GM20431 (cell line): Measurements from ENCODE around the gene NKAIN2.
"Not testable (repeated sequence)": the region's sequence is repeated elsewhere in the genome, so short reads cannot be mapped to it uniquely, and the experiment has no call there.

ENCODE experiments used
- in situ Hi-C: fragments of 300-500 bp; cut with MseI, MboI; formaldehyde crosslinking; loops from one replicate; pipeline ENCODE4 v1.15.0; 2020; ENCODE audit warnings: low sequenced_read_pairs; ENCODE audit not compliant: unreplicated experiment

Gene NKAIN2

GRCh38 chr6:124010574-124010973 is 206.9 kb downstream of the NKAIN2 start:
- in situ Hi-C loops: no loop called here

- in situ Hi-C loops: no loop called here
Observed at GRCh38 chr6:124011180-124011579, 207.5 kb downstream of the NKAIN2 start.

GRCh38 chr6:124022051-124022450 is 218.4 kb downstream of the NKAIN2 start:
- in situ Hi-C loops: not testable (repeated sequence)

- in situ Hi-C loops: no loop called here
Observed at GRCh38 chr6:124022641-124023040, 219.0 kb downstream of the NKAIN2 start.

- in situ Hi-C loops: no loop called here
Observed at GRCh38 chr6:124026694-124027093, 223.0 kb downstream of the NKAIN2 start.

- in situ Hi-C loops: no loop called here
Observed at GRCh38 chr6:124027392-124027791, 223.7 kb downstream of the NKAIN2 start.

- in situ Hi-C loops: no loop called here
Observed at GRCh38 chr6:124028117-124028516, 224.5 kb downstream of the NKAIN2 start.

GRCh38 chr6:124029567-124029966 is 225.9 kb downstream of the NKAIN2 start:
- in situ Hi-C loops: no loop called here

GRCh38 chr6:124033501-124033900 is 229.8 kb downstream of the NKAIN2 start:
- in situ Hi-C loops: no loop called here

GRCh38 chr6:124036384-124036783 is 232.7 kb downstream of the NKAIN2 start:
- in situ Hi-C loops: no loop called here

GRCh38 chr6:124040655-124041054 is 237.0 kb downstream of the NKAIN2 start:
- in situ Hi-C loops: no loop called here

GRCh38 chr6:124052120-124052519 is 248.5 kb downstream of the NKAIN2 start:
- in situ Hi-C loops: no loop called here

GRCh38 chr6:124053315-124053714 is 249.7 kb downstream of the NKAIN2 start:
- in situ Hi-C loops: no loop called here

- in situ Hi-C loops: no loop called here
Observed at GRCh38 chr6:124054034-124054433, 250.4 kb downstream of the NKAIN2 start.

- in situ Hi-C loops: no loop called here
Observed at GRCh38 chr6:124055395-124055794, 251.7 kb downstream of the NKAIN2 start.

GRCh38 chr6:124055963-124056362 is 252.3 kb downstream of the NKAIN2 start:
- in situ Hi-C loops: no loop called here

GRCh38 chr6:124056407-124057334 is 253.0 kb downstream of the NKAIN2 start:
- in situ Hi-C loops: no loop called here

- in situ Hi-C loops: no loop called here
Observed at GRCh38 chr6:124057461-124057860, 253.8 kb downstream of the NKAIN2 start.

- in situ Hi-C loops: no loop called here
Observed at GRCh38 chr6:124064317-124065113, 260.9 kb downstream of the NKAIN2 start.

GRCh38 chr6:124066269-124066668 is 262.6 kb downstream of the NKAIN2 start:
- in situ Hi-C loops: no loop called here

GRCh38 chr6:124066946-124067552 is 263.4 kb downstream of the NKAIN2 start:
- in situ Hi-C loops: no loop called here
